ENCODE data around the gene NTNG1. TPM values are rescaled to one million over a fixed set of nuclear protein-coding genes. Genes with fewer than 3 reads are reported as not detected.

The NTNG1 gene
- total RNA-seq, 2 donors from 2014 or later: 2.5 to 2.6 TPM

GRCh38 chr1:107442551-107442950 lies 301.7 kb downstream of the NTNG1 start:
- no peaks in the 10 kb centered on the region for H3K27me3 Mint-ChIP-seq (ENCODE audit: insufficient read depth)
- Histone ChIP-seq H3K4me1 (ENCODE audit: control insufficient read depth, insufficient read depth, low read length) (peaks cover 3% of the 10 kb centered on the region), H3K36me3 (ENCODE audit: control insufficient read depth, insufficient read depth, low read length) (no peaks in the 10 kb centered on the region), H3K4me3 (ENCODE audit: low read length) (no peak overlapping the region), H3K9me3 (ENCODE audit: control insufficient read depth, low read length) (no peaks in the 10 kb centered on the region), H3K27ac (ENCODE audit: low read depth, low read length) (no peak overlapping the region), H3K9ac (ENCODE audit: extremely low read depth, low read length, poor library complexity, severe bottlenecking) (no peak overlapping the region), H3K27me3 (ENCODE audit: control insufficient read depth, insufficient read depth, low read length, poor library complexity, severe bottlenecking) (no peaks in the 10 kb centered on the region)
- WGBS, 2 experiments (ENCODE audit: insufficient coverage in 1 of 2, insufficient read length in 1 of 2): 95% methylated on average over 1 of the region's 1 CpG; no CpG with 5 or more reads in 1 of the 2 experiments
- DNase-seq: no peak
- H3K4me3 Mint-ChIP-seq: no peak overlapping the region
- no peak for TF ChIP-seq CTCF (conservative IDR thresholded peaks at IDR 0.05)
- H3K9me3 Mint-ChIP-seq: peaks cover 1% of the 10 kb centered on the region
- H3K36me3 Mint-ChIP-seq (ENCODE audit: low read depth): no peaks in the 10 kb centered on the region
- no peaks in the 10 kb centered on the region for H3K4me1 Mint-ChIP-seq
- no peak overlapping the region for H3K27ac Mint-ChIP-seq

- Mint-ChIP-seq H3K27me3 (ENCODE audit: insufficient read depth) (no peaks in the 10 kb centered on the region), H3K27ac (no peak overlapping the region), H3K4me3 (no peak overlapping the region), H3K36me3 (ENCODE audit: low read depth) (no peaks in the 10 kb centered on the region), H3K4me1 (no peaks in the 10 kb centered on the region), H3K9me3 (peaks cover 1% of the 10 kb centered on the region)
- H3K27ac ChIP-seq (ENCODE audit: low read depth, low read length): no peak overlapping the region
- no peak overlapping the region for H3K4me3 ChIP-seq (ENCODE audit: low read length)
- 91 to 95% methylated on average over 3 to 5 of the region's 5 CpGs for WGBS, 2 experiments (ENCODE audit: insufficient coverage in 1 of 2, insufficient read length in 1 of 2)
- no peak for DNase-seq
- no peaks in the 10 kb centered on the region for H3K36me3 ChIP-seq (ENCODE audit: control insufficient read depth, insufficient read depth, low read length)
- no peak overlapping the region for H3K9ac ChIP-seq (ENCODE audit: extremely low read depth, low read length, poor library complexity, severe bottlenecking)
- peaks cover 3% of the 10 kb centered on the region for H3K4me1 ChIP-seq (ENCODE audit: control insufficient read depth, insufficient read depth, low read length)
- no peaks in the 10 kb centered on the region for H3K27me3 ChIP-seq (ENCODE audit: control insufficient read depth, insufficient read depth, low read length, poor library complexity, severe bottlenecking)
- TF ChIP-seq CTCF (conservative IDR thresholded peaks at IDR 0.05): no peak
- no peaks in the 10 kb centered on the region for H3K9me3 ChIP-seq (ENCODE audit: control insufficient read depth, low read length)
Observed at GRCh38 chr1:107443027-107443426, 302.2 kb downstream of the NTNG1 start.

- WGBS, 2 experiments (ENCODE audit: insufficient coverage in 1 of 2, insufficient read length in 1 of 2): 91 to 100% methylated on average over 1 to 2 of the region's 2 CpGs
Observed at GRCh38 chr1:107443860-107444259, 303.0 kb downstream of the NTNG1 start.

More at GRCh38 chr1:107443860-107444259, 303.0 kb downstream of the NTNG1 start:
- Mint-ChIP-seq H3K4me1 (peaks cover 2% of the 10 kb centered on the region), H3K4me3 (no peak overlapping the region), H3K27me3 (ENCODE audit: insufficient read depth) (no peaks in the 10 kb centered on the region), H3K9me3 (peaks cover 1% of the 10 kb centered on the region), H3K27ac (no peak overlapping the region), H3K36me3 (ENCODE audit: low read depth) (no peaks in the 10 kb centered on the region)
- Histone ChIP-seq H3K4me1 (ENCODE audit: control insufficient read depth, insufficient read depth, low read length) (peaks cover 3% of the 10 kb centered on the region), H3K27me3 (ENCODE audit: control insufficient read depth, insufficient read depth, low read length, poor library complexity, severe bottlenecking) (no peaks in the 10 kb centered on the region), H3K4me3 (ENCODE audit: low read length) (no peak overlapping the region), H3K36me3 (ENCODE audit: control insufficient read depth, insufficient read depth, low read length) (no peaks in the 10 kb centered on the region), H3K9me3 (ENCODE audit: control insufficient read depth, low read length) (no peaks in the 10 kb centered on the region), H3K9ac (ENCODE audit: extremely low read depth, low read length, poor library complexity, severe bottlenecking) (no peak overlapping the region), H3K27ac (ENCODE audit: low read depth, low read length) (no peak overlapping the region)
- DNase-seq: no peak
- no peak for TF ChIP-seq CTCF (conservative IDR thresholded peaks at IDR 0.05)
